ENCODE results near the gene SEMA3B. TPM values are rescaled to one million over a fixed set of nuclear protein-coding genes. Genes with fewer than 3 reads are reported as not detected.

SEMA3B gene
- total RNA-seq, 1 experiment from 2014 or later, result 6.4 TPM

- no peak overlapping the region for H2BK20ac ChIP-seq (ENCODE audit: low read depth, low read length, poor library complexity, severe bottlenecking)
- no peak overlapping the region for H2BK12ac ChIP-seq (ENCODE audit: insufficient read length, low read depth, low read length)
- no peak overlapping the region for H3T11ph ChIP-seq (ENCODE audit: low read length)
- H3K27me3 ChIP-seq (ENCODE audit: insufficient read depth, low read length), result no peaks in the 10 kb centered on the region
- H3K27ac ChIP-seq (ENCODE audit: insufficient read length, low read depth, low read length), result no peak overlapping the region
- Mint-ChIP-seq H3K36me3 (ENCODE audit: insufficient read depth in 1 of 3, low read depth in 3 of 3) (peaks cover 2 to 7% (median 4%) of the 10 kb centered on the region in 3 experiments; a peak in 2 of 7 replicates), H3K4me3 (peak overlapping the region; percentile 96 to 99), H3K27ac (peak overlapping the region; percentile 81 to 99 (median 91)), H3K27me3 (ENCODE audit: low read depth) (peaks cover 7% of the 10 kb centered on the region), H3K4me1 (peaks cover 55 to 64% of the 10 kb centered on the region in 2 experiments), H3K9me3 (no peaks in the 10 kb centered on the region)
- H3K9ac ChIP-seq (ENCODE audit: extremely low read depth, insufficient read length, low read length), result peak overlapping the region; percentile 59
- TF ChIP-seq, protein P1, sequence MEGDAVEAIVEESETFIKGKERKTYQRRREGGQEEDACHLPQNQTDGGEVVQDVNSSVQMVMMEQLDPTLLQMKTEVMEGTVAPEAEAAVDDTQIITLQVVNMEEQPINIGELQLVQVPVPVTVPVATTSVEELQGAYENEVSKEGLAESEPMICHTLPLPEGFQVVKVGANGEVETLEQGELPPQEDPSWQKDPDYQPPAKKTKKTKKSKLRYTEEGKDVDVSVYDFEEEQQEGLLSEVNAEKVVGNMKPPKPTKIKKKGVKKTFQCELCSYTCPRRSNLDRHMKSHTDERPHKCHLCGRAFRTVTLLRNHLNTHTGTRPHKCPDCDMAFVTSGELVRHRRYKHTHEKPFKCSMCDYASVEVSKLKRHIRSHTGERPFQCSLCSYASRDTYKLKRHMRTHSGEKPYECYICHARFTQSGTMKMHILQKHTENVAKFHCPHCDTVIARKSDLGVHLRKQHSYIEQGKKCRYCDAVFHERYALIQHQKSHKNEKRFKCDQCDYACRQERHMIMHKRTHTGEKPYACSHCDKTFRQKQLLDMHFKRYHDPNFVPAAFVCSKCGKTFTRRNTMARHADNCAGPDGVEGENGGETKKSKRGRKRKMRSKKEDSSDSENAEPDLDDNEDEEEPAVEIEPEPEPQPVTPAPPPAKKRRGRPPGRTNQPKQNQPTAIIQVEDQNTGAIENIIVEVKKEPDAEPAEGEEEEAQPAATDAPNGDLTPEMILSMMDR (conservative IDR thresholded peaks at IDR 0.05), result no peak
- H3K56ac ChIP-seq (ENCODE audit: insufficient read length, low read depth, low read length), result no peak overlapping the region
- H4K20me1 ChIP-seq (ENCODE audit: control insufficient read depth, insufficient read depth, insufficient read length), result no peaks in the 10 kb centered on the region
- no peak overlapping the region for H3K23ac ChIP-seq (ENCODE audit: insufficient read length, low read depth, low read length)
- H3K23me2 ChIP-seq (ENCODE audit: insufficient read length, low read depth, low read length, poor library complexity, severe bottlenecking), result peaks cover 17% of the 10 kb centered on the region
- H4K8ac ChIP-seq (replicated peaks; ENCODE audit: insufficient read length, low read depth, low read length), result no peak overlapping the region
- H2AK5ac ChIP-seq (ENCODE audit: insufficient read length, low read length), result no peak overlapping the region
- no peak overlapping the region for H3K4ac ChIP-seq (ENCODE audit: low read depth, low read length)
- no peaks in the 10 kb centered on the region for H3K9me3 ChIP-seq (ENCODE audit: control insufficient read depth, low read depth, low read length)
- DNase-seq, result no peak
- no peak overlapping the region for H4K5ac ChIP-seq (ENCODE audit: insufficient read length, low read depth, low read length)
- no peak overlapping the region for H2BK5ac ChIP-seq (ENCODE audit: insufficient read length, low read length)
- H3K4me1 ChIP-seq (ENCODE audit: insufficient read depth, low read length), result peaks cover 6% of the 10 kb centered on the region; the same call in 1 of the 2 replicates
- peak overlapping the region; percentile 91 for H3K4me2 ChIP-seq (ENCODE audit: insufficient read depth, insufficient read length, low read length)
- no peak overlapping the region for H2AFZ ChIP-seq (ENCODE audit: low read length)
- no peak overlapping the region for H2BK15ac ChIP-seq (ENCODE audit: low read depth, low read length)
- no peak overlapping the region for H3K18ac ChIP-seq (ENCODE audit: insufficient read length, low read depth, low read length)
- peak overlapping the region; percentile 48 for H3K14ac ChIP-seq (ENCODE audit: insufficient read depth, low read length)
- H3K79me2 ChIP-seq (ENCODE audit: insufficient read depth, low read length), result peaks cover 19% of the 10 kb centered on the region; the same call in 1 of the 2 replicates
- no peak overlapping the region for H2BK120ac ChIP-seq (ENCODE audit: low read depth, low read length, poor library complexity, severe bottlenecking)
- H3K79me1 ChIP-seq (ENCODE audit: insufficient read depth, low read depth, low read length, poor library complexity, severe bottlenecking), result peaks cover 6% of the 10 kb centered on the region
- no peak overlapping the region for H4K91ac ChIP-seq (ENCODE audit: insufficient read length, low read depth, low read length)
- no CpG with 5 or more reads among the region's 13 CpGs for WGBS (ENCODE audit: extremely low coverage, insufficient read length, low lambda C conversion rate)
Measured at GRCh38 chr3:50236484-50237132, 32.3 kb upstream of the SEMA3B start.
